ENCODE data around the gene SBF2.

Gene SBF2

DNA sequence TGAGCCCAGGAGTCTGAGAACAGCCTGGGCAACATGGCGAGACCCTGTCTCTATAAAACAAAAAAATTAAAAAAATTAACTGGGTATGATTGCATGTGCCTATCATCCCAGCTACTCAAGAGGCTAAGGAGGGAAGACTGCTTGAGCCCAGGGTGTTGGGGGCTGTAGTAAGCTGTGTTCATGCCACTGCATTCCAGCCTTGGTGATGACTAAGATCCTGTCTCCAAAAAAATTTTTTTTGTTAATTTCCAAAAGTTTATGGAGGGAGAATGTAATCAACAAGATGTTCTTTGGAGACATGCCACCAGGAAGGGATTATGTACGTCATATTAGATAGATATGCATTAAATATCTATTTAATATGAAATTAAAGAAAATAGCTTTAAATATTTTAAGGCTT lies 267.5 kb downstream of the SBF2 start:
- Histone ChIP-seq H3K9ac (ENCODE audit: low read depth, low read length) (no peak overlapping the region), H4K20me1 (ENCODE audit: insufficient read depth, low read length) (no peaks in the 10 kb centered on the region), H3K36me3 (ENCODE audit: insufficient read depth, low read length) (peaks cover 18% of the 10 kb centered on the region; the same call in 1 of the 2 replicates), H3K27ac (ENCODE audit: low read length) (no peak overlapping the region), H2AFZ (ENCODE audit: low read depth, low read length) (no peak overlapping the region), H3K4me1 (ENCODE audit: insufficient read depth, low read length) (peaks cover 2% of the 10 kb centered on the region; the same call in 1 of the 2 replicates), H3K4me2 (ENCODE audit: insufficient read depth, low read length) (no peak overlapping the region), H3K27me3 (ENCODE audit: insufficient read depth, low read length, poor library complexity) (no peaks in the 10 kb centered on the region), H3K9me3 (ENCODE audit: insufficient read depth, low read length, severe bottlenecking) (no peaks in the 10 kb centered on the region), H3K79me2 (ENCODE audit: insufficient read depth, low read length) (no peaks in the 10 kb centered on the region), H3K4me3 (ENCODE audit: low read depth in 1 of 2, low read length in 2 of 2) (no peak overlapping the region)
- TF ChIP-seq, protein P1, sequence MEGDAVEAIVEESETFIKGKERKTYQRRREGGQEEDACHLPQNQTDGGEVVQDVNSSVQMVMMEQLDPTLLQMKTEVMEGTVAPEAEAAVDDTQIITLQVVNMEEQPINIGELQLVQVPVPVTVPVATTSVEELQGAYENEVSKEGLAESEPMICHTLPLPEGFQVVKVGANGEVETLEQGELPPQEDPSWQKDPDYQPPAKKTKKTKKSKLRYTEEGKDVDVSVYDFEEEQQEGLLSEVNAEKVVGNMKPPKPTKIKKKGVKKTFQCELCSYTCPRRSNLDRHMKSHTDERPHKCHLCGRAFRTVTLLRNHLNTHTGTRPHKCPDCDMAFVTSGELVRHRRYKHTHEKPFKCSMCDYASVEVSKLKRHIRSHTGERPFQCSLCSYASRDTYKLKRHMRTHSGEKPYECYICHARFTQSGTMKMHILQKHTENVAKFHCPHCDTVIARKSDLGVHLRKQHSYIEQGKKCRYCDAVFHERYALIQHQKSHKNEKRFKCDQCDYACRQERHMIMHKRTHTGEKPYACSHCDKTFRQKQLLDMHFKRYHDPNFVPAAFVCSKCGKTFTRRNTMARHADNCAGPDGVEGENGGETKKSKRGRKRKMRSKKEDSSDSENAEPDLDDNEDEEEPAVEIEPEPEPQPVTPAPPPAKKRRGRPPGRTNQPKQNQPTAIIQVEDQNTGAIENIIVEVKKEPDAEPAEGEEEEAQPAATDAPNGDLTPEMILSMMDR (IDR thresholded peaks at IDR 0.05; ENCODE audit: borderline replicate concordance, extremely low read depth, low read length, poor library complexity, severe bottlenecking): no peak
- TF ChIP-seq EZH2 (IDR thresholded peaks at IDR 0.05; ENCODE audit: borderline replicate concordance, low read depth, low read length, severe bottlenecking): no peak
- DNase-seq: no peak
- ATAC-seq (ENCODE audit: insufficient read depth, low read depth): no peak

DNA sequence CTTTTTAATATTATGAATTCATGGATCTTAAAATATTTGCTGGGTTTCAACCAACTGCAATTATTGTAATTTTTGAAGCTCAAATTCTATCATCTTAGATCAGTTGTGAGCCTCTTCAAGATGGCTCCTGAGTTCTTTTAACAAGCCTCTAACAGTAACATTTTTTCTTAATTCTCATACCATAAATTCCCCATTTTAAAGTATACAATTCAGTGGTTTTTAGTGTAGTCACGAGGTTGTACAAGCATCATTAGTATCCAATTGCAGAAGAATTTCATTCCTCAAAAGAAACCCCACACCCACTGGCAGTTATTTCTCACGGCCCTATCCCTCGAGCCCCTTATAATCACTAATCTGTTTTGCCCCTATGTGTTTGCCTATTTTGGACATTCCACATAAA lies 270.8 kb downstream of the SBF2 start:
- Histone ChIP-seq H3K79me2 (ENCODE audit: insufficient read depth, low read length) (no peaks in the 10 kb centered on the region), H3K4me3 (ENCODE audit: low read depth in 1 of 2, low read length in 2 of 2) (no peak overlapping the region), H3K9me3 (ENCODE audit: insufficient read depth, low read length, severe bottlenecking) (no peaks in the 10 kb centered on the region), H3K4me1 (ENCODE audit: insufficient read depth, low read length) (peaks cover 2% of the 10 kb centered on the region; the same call in 1 of the 2 replicates), H3K27me3 (ENCODE audit: insufficient read depth, low read length, poor library complexity) (no peaks in the 10 kb centered on the region), H3K9ac (ENCODE audit: low read depth, low read length) (no peak overlapping the region), H3K4me2 (ENCODE audit: insufficient read depth, low read length) (no peak overlapping the region), H4K20me1 (ENCODE audit: insufficient read depth, low read length) (no peaks in the 10 kb centered on the region), H2AFZ (ENCODE audit: low read depth, low read length) (no peak overlapping the region), H3K27ac (ENCODE audit: low read length) (no peak overlapping the region), H3K36me3 (ENCODE audit: insufficient read depth, low read length) (peaks cover 18% of the 10 kb centered on the region; the same call in 1 of the 2 replicates)
- TF ChIP-seq, protein P1 (IDR thresholded peaks at IDR 0.05; ENCODE audit: borderline replicate concordance, extremely low read depth, low read length, poor library complexity, severe bottlenecking): no peak
- TF ChIP-seq EZH2 (IDR thresholded peaks at IDR 0.05; ENCODE audit: borderline replicate concordance, low read depth, low read length, severe bottlenecking): no peak
- DNase-seq: no peak
- no peak for ATAC-seq (ENCODE audit: insufficient read depth, low read depth)

DNA sequence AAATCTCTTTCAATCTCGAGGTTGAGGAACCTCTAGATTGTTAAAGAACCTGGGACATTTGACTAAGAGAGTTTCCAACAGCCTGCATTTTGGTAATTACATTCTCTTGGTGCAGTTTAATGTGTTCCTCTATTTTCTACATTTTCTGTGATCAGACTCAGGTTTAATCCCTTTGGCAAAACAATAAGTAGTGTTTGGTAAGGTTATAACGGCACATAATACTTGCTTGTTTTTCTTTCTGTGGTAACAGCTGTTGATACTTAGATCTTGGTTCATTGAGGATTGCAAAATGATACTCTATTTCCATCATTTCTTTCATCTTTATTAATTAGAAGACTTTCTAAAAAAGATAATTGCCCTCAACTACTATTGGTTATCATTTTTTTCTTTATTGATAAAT lies 271.3 kb downstream of the SBF2 start:
- Histone ChIP-seq H2AFZ (ENCODE audit: low read depth, low read length) (no peak overlapping the region), H3K9me3 (ENCODE audit: insufficient read depth, low read length, severe bottlenecking) (no peaks in the 10 kb centered on the region), H3K27ac (ENCODE audit: low read length) (no peak overlapping the region), H3K79me2 (ENCODE audit: insufficient read depth, low read length) (no peaks in the 10 kb centered on the region), H3K36me3 (ENCODE audit: insufficient read depth, low read length) (peaks cover 15% of the 10 kb centered on the region; the same call in 1 of the 2 replicates), H3K4me3 (ENCODE audit: low read depth in 1 of 2, low read length in 2 of 2) (no peak overlapping the region), H3K4me1 (ENCODE audit: insufficient read depth, low read length) (peaks cover 2% of the 10 kb centered on the region; the same call in 1 of the 2 replicates), H3K9ac (ENCODE audit: low read depth, low read length) (no peak overlapping the region), H4K20me1 (ENCODE audit: insufficient read depth, low read length) (no peaks in the 10 kb centered on the region), H3K27me3 (ENCODE audit: insufficient read depth, low read length, poor library complexity) (no peaks in the 10 kb centered on the region), H3K4me2 (ENCODE audit: insufficient read depth, low read length) (no peak overlapping the region)
- no peak for TF ChIP-seq EZH2 (IDR thresholded peaks at IDR 0.05; ENCODE audit: borderline replicate concordance, low read depth, low read length, severe bottlenecking)
- TF ChIP-seq, protein P1 (IDR thresholded peaks at IDR 0.05; ENCODE audit: borderline replicate concordance, extremely low read depth, low read length, poor library complexity, severe bottlenecking): no peak
- ATAC-seq (ENCODE audit: insufficient read depth, low read depth) (no peak), DNase-seq (no peak)
